ENCODE measurements around the gene MKI67. TPM values are rescaled to one million over a fixed set of nuclear protein-coding genes. Genes with fewer than 3 reads are reported as not detected.

The MKI67 gene
- total and polyA plus RNA-seq, 10 of the 15 experiments (the other 5 are each of a cell fraction or from before 2014, with no cell fraction given), result 22.3 to 183 (median 82.9) TPM

DNA sequence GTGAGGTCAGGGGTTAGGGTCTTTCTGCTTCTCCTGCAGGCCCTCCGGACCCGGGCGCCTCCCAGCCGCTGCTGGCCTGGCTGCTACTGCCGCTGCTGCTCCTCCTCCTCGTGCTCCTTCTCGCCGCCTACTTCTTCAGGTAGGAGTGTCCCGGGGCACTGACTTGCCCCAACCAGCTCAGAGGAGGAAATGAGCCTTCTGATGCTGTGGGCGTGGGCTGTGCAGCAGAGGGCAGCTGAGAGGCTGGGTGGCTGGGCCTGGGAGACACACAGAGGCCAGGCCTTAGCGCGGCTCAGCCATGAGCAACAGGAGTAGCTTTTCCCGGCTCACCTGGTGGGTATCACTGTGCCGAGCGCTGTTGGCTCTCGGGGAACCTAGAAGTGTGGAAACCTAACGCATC is 78.9 kb downstream of the MKI67 start (continued):
- TF ChIP-seq POLR2A (IDR thresholded peaks at IDR 0.05; ENCODE audit: low read depth, low read length) (peak; percentile 89), STAT1 (conservative IDR thresholded peaks at IDR 0.05) (0 out of 2 replicates have a peak, but pooled peaks have one; percentile 35), EED (IDR thresholded peaks at IDR 0.05; ENCODE audit: low read depth) (peak; percentile 34; the same call in 1 of the 2 replicates), TAF1 (IDR thresholded peaks at IDR 0.05; ENCODE audit: borderline replicate concordance, low read depth, low read length) (peak; percentile 37; the same call in 1 of the 2 replicates), NR2C1 (IDR thresholded peaks at IDR 0.05) (no peak), BHLHE40 (IDR thresholded peaks at IDR 0.05; ENCODE audit: borderline replicate concordance in 1 of 2, low read depth in 2 of 2, low read length in 1 of 2) (peak in 1 of 2 experiments; percentile 41; a peak in 1 of 4 replicates), CHD2 (IDR thresholded peaks at IDR 0.05; ENCODE audit: borderline replicate concordance, low read depth, low read length) (peak; percentile 47; the same call in 1 of the 2 replicates), NR2F1 (conservative IDR thresholded peaks at IDR 0.05) (0 out of 2 replicates have a peak, but pooled peaks have one; percentile 26), SUPT20H (IDR thresholded peaks at IDR 0.05; ENCODE audit: borderline replicate concordance, control insufficient read depth, low read depth, low read length) (no peak), NBN (IDR thresholded peaks at IDR 0.05) (peak; percentile 70), ETV6 (conservative IDR thresholded peaks at IDR 0.05 in 1 of 2, IDR thresholded peaks at IDR 0.05 in 1 of 2; ENCODE audit: borderline replicate concordance in 1 of 2, low read depth in 1 of 2) (peak in 1 of 2 experiments; percentile 66; a peak in 2 of 4 replicates), SMC3 (IDR thresholded peaks at IDR 0.05; ENCODE audit: borderline replicate concordance, low read length) (0 out of 2 replicates have a peak, but pooled peaks have one; percentile 4), SPI1 (IDR thresholded peaks at IDR 0.05; ENCODE audit: borderline replicate concordance, insufficient read depth, low read depth, low read length) (peak; percentile 70; the same call in 1 of the 2 replicates), SREBF1 (IDR thresholded peaks at IDR 0.05; ENCODE audit: low read length) (no peak), PAX8 (IDR thresholded peaks at IDR 0.05) (no peak), MYB (IDR thresholded peaks at IDR 0.05; ENCODE audit: borderline replicate concordance, low read depth, low read length) (no peak)
- TF ChIP-seq, protein P1, sequence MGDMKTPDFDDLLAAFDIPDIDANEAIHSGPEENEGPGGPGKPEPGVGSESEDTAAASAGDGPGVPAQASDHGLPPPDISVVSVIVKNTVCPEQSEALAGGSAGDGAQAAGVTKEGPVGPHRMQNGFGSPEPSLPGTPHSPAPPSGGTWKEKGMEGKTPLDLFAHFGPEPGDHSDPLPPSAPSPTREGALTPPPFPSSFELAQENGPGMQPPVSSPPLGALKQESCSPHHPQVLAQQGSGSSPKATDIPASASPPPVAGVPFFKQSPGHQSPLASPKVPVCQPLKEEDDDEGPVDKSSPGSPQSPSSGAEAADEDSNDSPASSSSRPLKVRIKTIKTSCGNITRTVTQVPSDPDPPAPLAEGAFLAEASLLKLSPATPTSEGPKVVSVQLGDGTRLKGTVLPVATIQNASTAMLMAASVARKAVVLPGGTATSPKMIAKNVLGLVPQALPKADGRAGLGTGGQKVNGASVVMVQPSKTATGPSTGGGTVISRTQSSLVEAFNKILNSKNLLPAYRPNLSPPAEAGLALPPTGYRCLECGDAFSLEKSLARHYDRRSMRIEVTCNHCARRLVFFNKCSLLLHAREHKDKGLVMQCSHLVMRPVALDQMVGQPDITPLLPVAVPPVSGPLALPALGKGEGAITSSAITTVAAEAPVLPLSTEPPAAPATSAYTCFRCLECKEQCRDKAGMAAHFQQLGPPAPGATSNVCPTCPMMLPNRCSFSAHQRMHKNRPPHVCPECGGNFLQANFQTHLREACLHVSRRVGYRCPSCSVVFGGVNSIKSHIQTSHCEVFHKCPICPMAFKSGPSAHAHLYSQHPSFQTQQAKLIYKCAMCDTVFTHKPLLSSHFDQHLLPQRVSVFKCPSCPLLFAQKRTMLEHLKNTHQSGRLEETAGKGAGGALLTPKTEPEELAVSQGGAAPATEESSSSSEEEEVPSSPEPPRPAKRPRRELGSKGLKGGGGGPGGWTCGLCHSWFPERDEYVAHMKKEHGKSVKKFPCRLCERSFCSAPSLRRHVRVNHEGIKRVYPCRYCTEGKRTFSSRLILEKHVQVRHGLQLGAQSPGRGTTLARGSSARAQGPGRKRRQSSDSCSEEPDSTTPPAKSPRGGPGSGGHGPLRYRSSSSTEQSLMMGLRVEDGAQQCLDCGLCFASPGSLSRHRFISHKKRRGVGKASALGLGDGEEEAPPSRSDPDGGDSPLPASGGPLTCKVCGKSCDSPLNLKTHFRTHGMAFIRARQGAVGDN (IDR thresholded peaks at IDR 0.05), result peak; percentile 73; the same call in 1 of the 2 replicates
- TF ChIP-seq, protein P2, sequence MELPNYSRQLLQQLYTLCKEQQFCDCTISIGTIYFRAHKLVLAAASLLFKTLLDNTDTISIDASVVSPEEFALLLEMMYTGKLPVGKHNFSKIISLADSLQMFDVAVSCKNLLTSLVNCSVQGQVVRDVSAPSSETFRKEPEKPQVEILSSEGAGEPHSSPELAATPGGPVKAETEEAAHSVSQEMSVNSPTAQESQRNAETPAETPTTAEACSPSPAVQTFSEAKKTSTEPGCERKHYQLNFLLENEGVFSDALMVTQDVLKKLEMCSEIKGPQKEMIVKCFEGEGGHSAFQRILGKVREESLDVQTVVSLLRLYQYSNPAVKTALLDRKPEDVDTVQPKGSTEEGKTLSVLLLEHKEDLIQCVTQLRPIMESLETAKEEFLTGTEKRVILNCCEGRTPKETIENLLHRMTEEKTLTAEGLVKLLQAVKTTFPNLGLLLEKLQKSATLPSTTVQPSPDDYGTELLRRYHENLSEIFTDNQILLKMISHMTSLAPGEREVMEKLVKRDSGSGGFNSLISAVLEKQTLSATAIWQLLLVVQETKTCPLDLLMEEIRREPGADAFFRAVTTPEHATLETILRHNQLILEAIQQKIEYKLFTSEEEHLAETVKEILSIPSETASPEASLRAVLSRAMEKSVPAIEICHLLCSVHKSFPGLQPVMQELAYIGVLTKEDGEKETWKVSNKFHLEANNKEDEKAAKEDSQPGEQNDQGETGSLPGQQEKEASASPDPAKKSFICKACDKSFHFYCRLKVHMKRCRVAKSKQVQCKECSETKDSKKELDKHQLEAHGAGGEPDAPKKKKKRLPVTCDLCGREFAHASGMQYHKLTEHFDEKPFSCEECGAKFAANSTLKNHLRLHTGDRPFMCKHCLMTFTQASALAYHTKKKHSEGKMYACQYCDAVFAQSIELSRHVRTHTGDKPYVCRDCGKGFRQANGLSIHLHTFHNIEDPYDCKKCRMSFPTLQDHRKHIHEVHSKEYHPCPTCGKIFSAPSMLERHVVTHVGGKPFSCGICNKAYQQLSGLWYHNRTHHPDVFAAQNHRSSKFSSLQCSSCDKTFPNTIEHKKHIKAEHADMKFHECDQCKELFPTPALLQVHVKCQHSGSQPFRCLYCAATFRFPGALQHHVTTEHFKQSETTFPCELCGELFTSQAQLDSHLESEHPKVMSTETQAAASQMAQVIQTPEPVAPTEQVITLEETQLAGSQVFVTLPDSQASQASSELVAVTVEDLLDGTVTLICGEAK (IDR thresholded peaks at IDR 0.05; ENCODE audit: borderline replicate concordance), result no peak
- TF ChIP-seq, protein P3, sequence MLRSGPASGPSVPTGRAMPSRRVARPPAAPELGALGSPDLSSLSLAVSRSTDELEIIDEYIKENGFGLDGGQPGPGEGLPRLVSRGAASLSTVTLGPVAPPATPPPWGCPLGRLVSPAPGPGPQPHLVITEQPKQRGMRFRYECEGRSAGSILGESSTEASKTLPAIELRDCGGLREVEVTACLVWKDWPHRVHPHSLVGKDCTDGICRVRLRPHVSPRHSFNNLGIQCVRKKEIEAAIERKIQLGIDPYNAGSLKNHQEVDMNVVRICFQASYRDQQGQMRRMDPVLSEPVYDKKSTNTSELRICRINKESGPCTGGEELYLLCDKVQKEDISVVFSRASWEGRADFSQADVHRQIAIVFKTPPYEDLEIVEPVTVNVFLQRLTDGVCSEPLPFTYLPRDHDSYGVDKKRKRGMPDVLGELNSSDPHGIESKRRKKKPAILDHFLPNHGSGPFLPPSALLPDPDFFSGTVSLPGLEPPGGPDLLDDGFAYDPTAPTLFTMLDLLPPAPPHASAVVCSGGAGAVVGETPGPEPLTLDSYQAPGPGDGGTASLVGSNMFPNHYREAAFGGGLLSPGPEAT (IDR thresholded peaks at IDR 0.05; ENCODE audit: low read depth), result peak; percentile 12; the same call in 1 of the 2 replicates
